GM23248 (cell line): ENCODE data around the gene MSS51. TPM values are rescaled to one million over a fixed set of nuclear protein-coding genes. Genes with fewer than 3 reads are reported as not detected.

Experiments
- DNase-seq: peaks from one replicate; pipeline ENCODE4 v3.0.0-alpha.2; 2015
- H2AFZ ChIP-seq: fragments of 200-600 bp; sonication (generic); 2 replicates; pipeline ENCODE4 v1.6.1; 2016; ENCODE audit warnings: antibody characterized with exemption
- H3F3A ChIP-seq: fragments of 200-600 bp; sonication (generic); 2 replicates; pipeline ENCODE4 v1.6.1; 2016; ENCODE audit warnings: mild to moderate bottlenecking, antibody characterized with exemption, mixed run types; ENCODE audit not compliant: insufficient read depth
- H3K27ac ChIP-seq: fragments of 200-600 bp; sonication (generic); 2 replicates; pipeline ENCODE4 v1.5.1; 2016; ENCODE audit warnings: mild to moderate bottlenecking
- H3K27me3 ChIP-seq: fragments of 200-600 bp; sonication (generic); replicated peaks from 2 replicates; pipeline ENCODE4 v1.6.1; 2016; ENCODE audit warnings: mild to moderate bottlenecking; ENCODE audit not compliant: insufficient read depth
- H3K36me3 ChIP-seq: fragments of 200-600 bp; sonication (generic); 2 replicates; pipeline ENCODE4 v1.6.1; 2016; ENCODE audit warnings: low read depth, mild to moderate bottlenecking
- H3K4me1 ChIP-seq: fragments of 200-600 bp; sonication (generic); 2 replicates; pipeline ENCODE4 v1.6.1; 2016; ENCODE audit warnings: mild to moderate bottlenecking; ENCODE audit not compliant: insufficient read depth
- H3K4me2 ChIP-seq: fragments of 200-600 bp; sonication (generic); one replicate; pipeline ENCODE4 v1.6.1; 2016; ENCODE audit warnings: mild to moderate bottlenecking; ENCODE audit not compliant: unreplicated experiment
- H3K4me3 ChIP-seq: fragments of 200-600 bp; sonication (generic); 2 replicates; pipeline ENCODE4 v1.5.1; 2016; ENCODE audit warnings: mild to moderate bottlenecking
- H3K79me2 ChIP-seq: fragments of 200-600 bp; sonication (generic); 2 replicates; pipeline ENCODE4 v1.6.1; 2016; ENCODE audit warnings: mild to moderate bottlenecking; ENCODE audit not compliant: insufficient read depth
- H3K9ac ChIP-seq: fragments of 200-600 bp; sonication (generic); 2 replicates; pipeline ENCODE4 v1.6.1; 2016; ENCODE audit warnings: mild to moderate bottlenecking
- H3K9me2 ChIP-seq: fragments of 200-600 bp; sonication (generic); 2 replicates; pipeline ENCODE4 v1.6.1; 2016; ENCODE audit warnings: mixed run types, mild to moderate bottlenecking, moderate library complexity; ENCODE audit not compliant: insufficient read depth
- H3K9me3 ChIP-seq: fragments of 200-600 bp; sonication (generic); one replicate; pipeline ENCODE4 v1.6.1; 2017; ENCODE audit warnings: low read depth
- H4K20me1 ChIP-seq: fragments of 200-600 bp; sonication (generic); 2 replicates; pipeline ENCODE4 v1.6.0; 2016; ENCODE audit not compliant: insufficient read depth
- EZH2 ChIP-seq: fragments of 200-600 bp; sonication (generic); IDR thresholded peaks from 2 replicates; pipeline ENCODE4 v1.6.1; 2018; ENCODE audit warnings: antibody characterized with exemption, mild to moderate bottlenecking; ENCODE audit not compliant: insufficient read depth, poor library complexity, severe bottlenecking
- EZH2phosphoT487 ChIP-seq: fragments of 200-600 bp; sonication (generic); IDR thresholded peaks from 2 replicates; pipeline ENCODE4 v1.6.1; 2018; ENCODE audit warnings: antibody characterized with exemption, moderate library complexity, mild to moderate bottlenecking, low read depth; ENCODE audit not compliant: insufficient read depth
- WGBS, 2 experiments: methylation state at CpG; one replicate each; pipeline ENCODE4 v1.1.6; 2015 to 2017; ENCODE audit warnings: low lambda C conversion rate in 2 of 2, low coverage in 1 of 2; ENCODE audit errors: missing lambda C conversion rate in 2 of 2; 5-methylcytosine and 5-hydroxymethylcytosine counted together
- in situ Hi-C: fragments of 300-500 bp; cut with MboI; formaldehyde crosslinking; loops from 2 replicates; pipeline ENCODE4 v1.15.0; 2020
- polyA plus RNA-seq: library from polyadenylated mRNA; unstranded; fragments of >200 nt; fragmentation: Nextera tagmentation; extraction: Ambion mirVana; gene quantifications from 2 replicates; pipeline ENCODE4 v1.2.1, GENCODE V29; 2016
- total RNA-seq: library from RNA; depleted of rRNA; stranded (reverse); fragments of >200 nt; shearing (Covaris generic); gene quantifications from 2 replicates; pipeline ENCODE4 v1.2.3, GENCODE V29; 2014

Gene MSS51
- total and polyA plus RNA-seq, 2 experiments from 2014 or later: 0.26 to 1.5 TPM

- peaks cover 24% of the 10 kb centered on the region for H3K4me1 ChIP-seq
- H3K36me3 ChIP-seq: no peaks in the 10 kb centered on the region
- no peaks in the 10 kb centered on the region for H3K9me3 ChIP-seq
- H3K4me3 ChIP-seq: no peak overlapping the region
- H3F3A ChIP-seq: peaks cover 22% of the 10 kb centered on the region
- no peaks in the 10 kb centered on the region for H3K9me2 ChIP-seq
- H3K27ac ChIP-seq: no peak overlapping the region
- peaks cover 91% of the 10 kb centered on the region for H3K79me2 ChIP-seq
- 66 to 75% methylated on average over 5 of the region's 5 CpGs for WGBS, 2 experiments
- H3K9ac ChIP-seq: no peak overlapping the region
- peaks cover 22% of the 10 kb centered on the region for H4K20me1 ChIP-seq
- TF ChIP-seq EZH2: no peak
- TF ChIP-seq EZH2phosphoT487: no peak
- H3K4me2 ChIP-seq: peak overlapping the region; percentile 2
- DNase-seq: peak; percentile 23
- no peak overlapping the region for H2AFZ ChIP-seq
- in situ Hi-C loops: no loop called here
- H3K27me3 ChIP-seq: no peaks in the 10 kb centered on the region
Measured at GRCh38 chr10:73408061-73408460, 25.3 kb downstream of the MSS51 start.

DNA sequence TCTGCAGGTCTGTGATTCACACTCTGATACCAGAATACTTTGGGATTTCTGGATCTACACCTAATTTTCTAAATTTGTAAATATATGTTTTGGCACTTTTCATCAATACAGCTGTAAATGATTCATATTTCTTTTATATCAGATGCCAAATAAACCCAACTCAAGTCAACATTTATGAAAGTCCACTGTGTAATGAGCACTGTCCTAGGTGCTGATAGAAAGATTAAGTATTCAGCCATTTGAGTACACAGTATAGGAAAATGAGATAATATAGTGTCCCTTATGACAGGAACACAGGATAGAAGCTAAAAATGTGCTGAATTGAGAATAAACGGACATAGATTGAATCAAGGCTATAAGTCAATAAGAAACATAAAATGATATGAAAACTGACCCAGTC lies 25.9 kb downstream of the MSS51 start:
- no peak for DNase-seq
- Histone ChIP-seq H3K4me2 (no peak overlapping the region), H3K4me1 (peaks cover 23% of the 10 kb centered on the region), H3F3A (peaks cover 18% of the 10 kb centered on the region), H3K9me3 (no peaks in the 10 kb centered on the region), H3K4me3 (no peak overlapping the region), H3K9ac (no peak overlapping the region), H2AFZ (no peak overlapping the region), H4K20me1 (peaks cover 22% of the 10 kb centered on the region), H3K79me2 (peaks cover 97% of the 10 kb centered on the region), H3K9me2 (no peaks in the 10 kb centered on the region), H3K27me3 (no peaks in the 10 kb centered on the region), H3K27ac (no peak overlapping the region), H3K36me3 (no peaks in the 10 kb centered on the region)
- WGBS, 2 experiments: 97 to 100% methylated on average over 1 of the region's 1 CpG
- in situ Hi-C loops: no loop called here
- TF ChIP-seq EZH2phosphoT487 (no peak), EZH2 (no peak)

GRCh38 chr10:73406846-73407245 lies 26.5 kb downstream of the MSS51 start:
- Histone ChIP-seq H3K4me3 (no peak overlapping the region), H3K9ac (no peak overlapping the region), H3K4me1 (peaks cover 17% of the 10 kb centered on the region), H3K27me3 (no peaks in the 10 kb centered on the region), H3K9me3 (no peaks in the 10 kb centered on the region), H3F3A (peaks cover 11% of the 10 kb centered on the region), H2AFZ (no peak overlapping the region), H3K27ac (no peak overlapping the region), H3K79me2 (peaks cover 100% of the 10 kb centered on the region), H4K20me1 (peaks cover 22% of the 10 kb centered on the region), H3K9me2 (no peaks in the 10 kb centered on the region), H3K36me3 (no peaks in the 10 kb centered on the region), H3K4me2 (no peak overlapping the region)
- TF ChIP-seq EZH2 (no peak), EZH2phosphoT487 (no peak)
- no peak for DNase-seq
- in situ Hi-C loops: no loop called here
- WGBS, 2 experiments: 92 to 93% methylated on average over 5 of the region's 5 CpGs

GRCh38 chr10:73405556-73405955 lies 27.8 kb downstream of the MSS51 start:
- Histone ChIP-seq H3K36me3 (0 out of 2 replicates have a peak, but pooled peaks cover 2% of the 10 kb centered on the region), H4K20me1 (peaks cover 22% of the 10 kb centered on the region), H3K79me2 (peaks cover 100% of the 10 kb centered on the region), H3K9me3 (no peaks in the 10 kb centered on the region), H3K4me3 (no peak overlapping the region), H3K9ac (no peak overlapping the region), H3F3A (no peaks in the 10 kb centered on the region), H3K27me3 (no peaks in the 10 kb centered on the region), H2AFZ (no peak overlapping the region), H3K27ac (no peak overlapping the region), H3K4me2 (no peak overlapping the region), H3K4me1 (peaks cover 10% of the 10 kb centered on the region), H3K9me2 (no peaks in the 10 kb centered on the region)
- DNase-seq: no peak
- TF ChIP-seq EZH2 (no peak), EZH2phosphoT487 (no peak)
- in situ Hi-C loops: no loop called here
- WGBS, 2 experiments: 96 to 97% methylated on average over 3 of the region's 3 CpGs

DNA sequence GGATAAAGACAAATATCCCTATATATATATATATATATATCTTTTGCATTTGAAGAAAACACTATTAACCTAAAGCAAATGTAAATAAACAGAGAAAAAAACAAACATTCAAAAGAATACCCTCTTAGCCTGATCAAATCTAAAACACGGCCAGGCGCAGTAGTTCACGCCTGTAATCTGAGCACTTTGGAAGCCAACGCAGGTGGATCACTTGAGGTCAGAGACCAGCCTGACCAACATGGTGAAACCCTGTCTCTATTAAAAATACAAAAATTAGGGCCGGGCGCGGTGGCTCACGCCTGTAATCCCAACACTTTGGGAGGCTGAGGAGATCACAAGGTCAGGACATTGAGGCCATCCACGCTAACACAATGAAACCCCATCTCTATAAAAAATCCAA lies 28.7 kb downstream of the MSS51 start:
- Histone ChIP-seq H3K4me1 (peaks cover 10% of the 10 kb centered on the region), H2AFZ (no peak overlapping the region), H3K4me2 (no peak overlapping the region), H3K27me3 (no peaks in the 10 kb centered on the region), H3K36me3 (0 out of 2 replicates have a peak, but pooled peaks cover 4% of the 10 kb centered on the region), H3K9me3 (no peaks in the 10 kb centered on the region), H3K9me2 (no peaks in the 10 kb centered on the region), H3K27ac (no peak overlapping the region), H3F3A (no peaks in the 10 kb centered on the region), H3K4me3 (no peak overlapping the region), H3K79me2 (peaks cover 100% of the 10 kb centered on the region), H3K9ac (no peak overlapping the region), H4K20me1 (peaks cover 22% of the 10 kb centered on the region)
- in situ Hi-C loops: no loop called here
- TF ChIP-seq EZH2phosphoT487 (no peak), EZH2 (no peak)
- no peak for DNase-seq
- 95 to 98% methylated on average over 9 of the region's 9 CpGs for WGBS, 2 experiments
